ENCODE measurements around the gene LPXN. TPM values are rescaled to one million over a fixed set of nuclear protein-coding genes. Genes with fewer than 3 reads are reported as not detected.
A peak's percentile ranks its signal among the peaks of the same experiment; 100 is the strongest.

The LPXN gene
- total RNA-seq, 1 donor from 2014 or later, result 4.7 TPM

- H3K27ac Mint-ChIP-seq, result no peak overlapping the region
- H3K27me3 Mint-ChIP-seq, result no peaks in the 10 kb centered on the region
- peaks cover 5% of the 10 kb centered on the region for H3K36me3 Mint-ChIP-seq
- TF ChIP-seq CTCF (conservative IDR thresholded peaks at IDR 0.05), result no peak
- DNase-seq (ENCODE audit: extremely low spot score, unreplicated experiment), result no peak
- H3K4me3 Mint-ChIP-seq, result no peak overlapping the region
- peaks cover 5% of the 10 kb centered on the region for H3K9me3 Mint-ChIP-seq
- no peaks in the 10 kb centered on the region for H3K4me1 Mint-ChIP-seq (ENCODE audit: unreplicated experiment)
These were observed 45.4 kb downstream of the LPXN start for GRCh38 chr11:58530236-58530635.

DNA sequence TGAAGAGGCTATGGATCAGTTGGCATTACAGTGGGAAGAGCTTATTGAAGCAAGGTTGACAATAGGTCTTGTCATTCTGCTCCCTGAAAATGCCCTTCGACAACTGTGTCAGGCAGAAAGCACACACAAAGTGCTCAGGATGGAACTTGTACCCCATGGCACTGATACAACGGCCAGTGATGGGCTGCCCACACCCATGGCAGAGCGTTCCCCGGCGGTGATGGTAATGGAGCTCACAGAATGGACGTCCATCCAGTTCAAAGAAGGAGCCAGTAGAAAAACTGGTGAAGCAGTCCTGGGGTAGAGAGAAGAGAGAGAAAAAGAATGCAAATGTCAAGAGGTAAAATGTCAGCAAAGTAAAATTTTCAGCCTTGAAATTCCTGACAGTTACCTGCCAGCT lies 48.2 kb downstream of the LPXN start:
- peaks cover 5% of the 10 kb centered on the region for H3K36me3 Mint-ChIP-seq
- H3K9me3 Mint-ChIP-seq, result peaks cover 5% of the 10 kb centered on the region
- TF ChIP-seq CTCF (conservative IDR thresholded peaks at IDR 0.05), result no peak
- no peak for DNase-seq (ENCODE audit: extremely low spot score, unreplicated experiment)
- H3K27me3 Mint-ChIP-seq, result no peaks in the 10 kb centered on the region
- H3K27ac Mint-ChIP-seq, result no peak overlapping the region
- no peaks in the 10 kb centered on the region for H3K4me1 Mint-ChIP-seq (ENCODE audit: unreplicated experiment)
- no peak overlapping the region for H3K4me3 Mint-ChIP-seq

DNA sequence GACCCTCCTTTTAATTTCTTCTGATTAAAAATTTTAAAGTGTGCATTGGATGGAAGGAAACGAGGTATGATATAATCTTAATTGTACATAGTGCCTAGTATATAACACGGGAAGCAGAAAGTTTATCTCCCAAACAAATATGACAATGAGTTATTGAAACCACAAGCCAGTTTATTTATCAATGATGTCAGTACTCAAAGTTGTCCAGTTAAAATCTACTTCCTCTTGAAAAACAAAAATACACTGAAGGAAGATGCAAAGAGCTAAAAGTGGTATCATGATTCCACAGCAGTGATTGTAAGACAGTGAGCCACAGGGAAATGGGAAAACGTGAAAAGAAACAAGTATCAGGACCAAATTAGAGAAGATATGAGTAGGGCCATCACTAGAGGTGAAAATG lies 48.9 kb downstream of the LPXN start:
- no peak for DNase-seq (ENCODE audit: extremely low spot score, unreplicated experiment)
- Mint-ChIP-seq H3K36me3 (peaks cover 5% of the 10 kb centered on the region), H3K4me1 (ENCODE audit: unreplicated experiment) (no peaks in the 10 kb centered on the region), H3K27me3 (peaks cover 5% of the 10 kb centered on the region), H3K27ac (no peak overlapping the region), H3K4me3 (no peak overlapping the region), H3K9me3 (peaks cover 5% of the 10 kb centered on the region)
- TF ChIP-seq CTCF (conservative IDR thresholded peaks at IDR 0.05), result no peak

GRCh38 chr11:58525037-58525614 lies 50.5 kb downstream of the LPXN start:
- Mint-ChIP-seq H3K27me3 (peaks cover 14% of the 10 kb centered on the region), H3K4me3 (no peak overlapping the region), H3K36me3 (no peaks in the 10 kb centered on the region), H3K27ac (no peak overlapping the region), H3K9me3 (no peaks in the 10 kb centered on the region), H3K4me1 (ENCODE audit: unreplicated experiment) (no peaks in the 10 kb centered on the region)
- TF ChIP-seq CTCF (conservative IDR thresholded peaks at IDR 0.05), result no peak
- no peak for DNase-seq (ENCODE audit: extremely low spot score, unreplicated experiment)

DNA sequence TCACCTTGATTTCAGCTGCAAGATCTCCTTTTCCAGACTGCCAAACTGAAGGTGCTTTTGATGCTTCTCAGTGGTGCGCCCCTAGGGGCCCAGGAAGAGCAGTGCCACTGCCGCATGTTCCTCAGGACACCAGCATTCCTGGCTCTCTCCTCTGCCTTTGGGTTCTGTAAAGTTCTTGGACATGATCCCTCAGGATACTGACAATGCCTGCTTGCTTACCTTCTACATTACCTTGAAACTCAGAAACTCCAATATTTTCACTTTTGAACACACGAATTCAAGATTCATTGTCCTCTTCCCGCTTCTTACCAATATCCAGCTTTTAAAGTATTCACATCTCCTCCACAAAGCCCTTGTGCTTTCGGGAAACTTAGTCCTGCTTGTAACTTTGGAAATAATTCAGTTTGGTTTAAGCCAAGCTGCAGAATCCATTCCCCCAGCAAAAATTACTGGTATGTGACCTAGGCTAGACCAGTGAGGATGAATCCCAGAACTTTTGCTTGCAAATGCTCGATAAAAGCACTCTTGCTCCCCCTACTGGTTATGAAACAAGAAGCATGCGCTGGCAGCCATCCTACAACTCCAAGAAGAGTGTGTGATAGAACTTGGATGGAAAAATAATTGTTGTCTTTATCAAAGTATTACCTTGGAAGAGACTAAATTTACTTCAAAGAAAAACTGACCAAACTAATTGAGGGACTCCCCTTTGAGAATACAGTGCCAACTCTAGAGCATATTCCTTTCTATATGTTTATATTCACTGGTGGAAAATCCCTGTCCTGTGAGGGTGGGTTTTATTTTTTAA lies 51.2 kb downstream of the LPXN start:
- Mint-ChIP-seq H3K36me3 (no peaks in the 10 kb centered on the region), H3K4me1 (ENCODE audit: unreplicated experiment) (no peaks in the 10 kb centered on the region), H3K4me3 (peak overlapping the region; percentile 74), H3K27me3 (peaks cover 20% of the 10 kb centered on the region), H3K27ac (no peak overlapping the region), H3K9me3 (no peaks in the 10 kb centered on the region)
- no peak for DNase-seq (ENCODE audit: extremely low spot score, unreplicated experiment)
- peak; percentile 81 for TF ChIP-seq CTCF (conservative IDR thresholded peaks at IDR 0.05)
